GM23248 (cell line): ENCODE measurements around the gene TFPI.

ENCODE experiments used
- EZH2 ChIP-seq: fragments of 200-600 bp; sonication (generic); IDR thresholded peaks from 2 replicates; pipeline ENCODE4 v1.6.1; 2018; ENCODE audit warnings: antibody characterized with exemption, mild to moderate bottlenecking; ENCODE audit not compliant: insufficient read depth, poor library complexity, severe bottlenecking
- EZH2phosphoT487 ChIP-seq: fragments of 200-600 bp; sonication (generic); IDR thresholded peaks from 2 replicates; pipeline ENCODE4 v1.6.1; 2018; ENCODE audit warnings: antibody characterized with exemption, moderate library complexity, mild to moderate bottlenecking, low read depth; ENCODE audit not compliant: insufficient read depth

GRCh38 chr2:187549951-187550555 lies 4.2 kb downstream of the TFPI start:
- TF ChIP-seq EZH2: no peak
- TF ChIP-seq EZH2phosphoT487: no peak
